Parathyroid adenoma (tissue), 2 donors: ENCODE measurements around the gene TLE6.

ENCODE experiments used
- H2AFZ ChIP-seq: fragments of 300-600 bp; sonication (generic); one replicate; pipeline ENCODE4 v1.7.0; 2017; ENCODE audit warnings: antibody characterized with exemption, mild to moderate bottlenecking
- H3K27ac ChIP-seq: fragments of 300-600 bp; sonication (generic); one replicate; pipeline ENCODE4 v1.7.0; 2017
- H3K27me3 ChIP-seq: fragments of 300-600 bp; sonication (generic); one replicate; pipeline ENCODE4 v1.7.0; 2017; ENCODE audit warnings: low read length; ENCODE audit not compliant: control insufficient read depth, insufficient read depth
- H3K36me3 ChIP-seq: fragments of 300-600 bp; sonication (generic); one replicate; pipeline ENCODE4 v1.7.0; 2017; ENCODE audit warnings: low read length; ENCODE audit not compliant: control insufficient read depth, insufficient read depth
- H3K4me1 ChIP-seq: fragments of 300-600 bp; sonication (generic); one replicate; pipeline ENCODE4 v1.7.0; 2017; ENCODE audit warnings: control low read depth
- H3K4me2 ChIP-seq: fragments of 300-600 bp; sonication (generic); one replicate; pipeline ENCODE4 v1.7.0; 2017; ENCODE audit warnings: low read length
- H3K4me3 ChIP-seq: fragments of 300-600 bp; sonication (generic); one replicate; pipeline ENCODE4 v1.7.0; 2017; ENCODE audit warnings: low read depth, low read length
- H3K79me2 ChIP-seq: fragments of 300-600 bp; sonication (generic); one replicate; pipeline ENCODE4 v1.7.0; 2017; ENCODE audit warnings: control low read depth
- H3K9ac ChIP-seq: fragments of 300-600 bp; sonication (generic); one replicate; pipeline ENCODE4 v1.7.0; 2017; ENCODE audit warnings: mild to moderate bottlenecking
- H3K9me3 ChIP-seq: fragments of 300-600 bp; sonication (generic); one replicate; pipeline ENCODE4 v1.7.0; 2017; ENCODE audit warnings: low read length; ENCODE audit not compliant: control insufficient read depth
- TF ChIP-seq, protein P1 (sequence below): fragments of 300-600 bp; sonication (generic); IDR thresholded peaks from one replicate; pipeline ENCODE4 v1.7.0; 2017; ENCODE audit warnings: antibody characterized with exemption, mild to moderate bottlenecking
- donor health status: primary hyperparathyroidism.

The TLE6 gene

DNA sequence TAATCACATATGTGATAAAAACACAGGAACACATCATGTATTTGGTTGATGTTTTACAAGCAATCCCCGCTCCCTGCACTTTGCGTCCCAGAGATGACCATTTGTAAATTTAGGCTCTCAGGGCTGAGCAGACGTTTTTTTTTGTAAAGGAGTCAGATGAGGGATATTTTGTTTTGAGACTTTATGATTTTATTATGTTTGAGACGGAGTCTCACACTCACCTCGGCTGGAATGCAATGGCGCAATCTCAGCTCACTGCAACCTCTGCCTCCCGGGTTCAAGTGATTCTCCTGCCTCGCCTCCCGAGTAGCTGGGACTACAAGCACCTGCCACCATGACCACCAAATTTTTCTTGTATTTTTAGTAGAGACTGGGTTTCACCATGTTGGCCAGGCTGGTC, 1.4 kb downstream of the TLE6 start:
- H3K4me1 ChIP-seq = peaks cover 42% of the 10 kb centered on the region
- H3K9me3 ChIP-seq = no peaks in the 10 kb centered on the region
- H3K79me2 ChIP-seq = no peaks in the 10 kb centered on the region
- H3K27me3 ChIP-seq = no peaks in the 10 kb centered on the region
- H3K36me3 ChIP-seq = no peaks in the 10 kb centered on the region
- peak overlapping the region; percentile 56 for H3K27ac ChIP-seq
- H3K4me3 ChIP-seq = no peak overlapping the region
- H2AFZ ChIP-seq = peak overlapping the region; percentile 55
- no peak overlapping the region for H3K4me2 ChIP-seq
- H3K9ac ChIP-seq = no peak overlapping the region
- TF ChIP-seq, protein P1, sequence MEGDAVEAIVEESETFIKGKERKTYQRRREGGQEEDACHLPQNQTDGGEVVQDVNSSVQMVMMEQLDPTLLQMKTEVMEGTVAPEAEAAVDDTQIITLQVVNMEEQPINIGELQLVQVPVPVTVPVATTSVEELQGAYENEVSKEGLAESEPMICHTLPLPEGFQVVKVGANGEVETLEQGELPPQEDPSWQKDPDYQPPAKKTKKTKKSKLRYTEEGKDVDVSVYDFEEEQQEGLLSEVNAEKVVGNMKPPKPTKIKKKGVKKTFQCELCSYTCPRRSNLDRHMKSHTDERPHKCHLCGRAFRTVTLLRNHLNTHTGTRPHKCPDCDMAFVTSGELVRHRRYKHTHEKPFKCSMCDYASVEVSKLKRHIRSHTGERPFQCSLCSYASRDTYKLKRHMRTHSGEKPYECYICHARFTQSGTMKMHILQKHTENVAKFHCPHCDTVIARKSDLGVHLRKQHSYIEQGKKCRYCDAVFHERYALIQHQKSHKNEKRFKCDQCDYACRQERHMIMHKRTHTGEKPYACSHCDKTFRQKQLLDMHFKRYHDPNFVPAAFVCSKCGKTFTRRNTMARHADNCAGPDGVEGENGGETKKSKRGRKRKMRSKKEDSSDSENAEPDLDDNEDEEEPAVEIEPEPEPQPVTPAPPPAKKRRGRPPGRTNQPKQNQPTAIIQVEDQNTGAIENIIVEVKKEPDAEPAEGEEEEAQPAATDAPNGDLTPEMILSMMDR = no peak

GRCh38 chr19:2981898-2982297, 4.5 kb downstream of the TLE6 start:
- H3K27ac ChIP-seq = peak overlapping the region; percentile 93
- H3K79me2 ChIP-seq = no peaks in the 10 kb centered on the region
- H3K36me3 ChIP-seq = no peaks in the 10 kb centered on the region
- H3K4me3 ChIP-seq = no peak overlapping the region
- no peaks in the 10 kb centered on the region for H3K27me3 ChIP-seq
- TF ChIP-seq, protein P1 = no peak
- H3K9ac ChIP-seq = no peak overlapping the region
- no peak overlapping the region for H3K4me2 ChIP-seq
- H3K9me3 ChIP-seq = no peaks in the 10 kb centered on the region
- no peak overlapping the region for H2AFZ ChIP-seq
- peaks cover 38% of the 10 kb centered on the region for H3K4me1 ChIP-seq

GRCh38 chr19:2982561-2982960, 5.2 kb downstream of the TLE6 start:
- Histone ChIP-seq H3K79me2 (no peaks in the 10 kb centered on the region), H3K4me1 (peaks cover 37% of the 10 kb centered on the region), H3K36me3 (no peaks in the 10 kb centered on the region), H3K27ac (peak overlapping the region; percentile 93), H3K27me3 (no peaks in the 10 kb centered on the region), H3K9ac (no peak overlapping the region), H3K4me2 (peak overlapping the region; percentile 92), H3K4me3 (peak overlapping the region; percentile 57), H2AFZ (peak overlapping the region; percentile 97), H3K9me3 (no peaks in the 10 kb centered on the region)
- TF ChIP-seq, protein P1 = no peak

GRCh38 chr19:2982983-2983350, 5.6 kb downstream of the TLE6 start:
- Histone ChIP-seq H3K9me3 (no peaks in the 10 kb centered on the region), H2AFZ (peak overlapping the region; percentile 97), H3K27ac (peak overlapping the region; percentile 93), H3K9ac (no peak overlapping the region), H3K4me2 (peak overlapping the region; percentile 92), H3K4me3 (peak overlapping the region; percentile 57), H3K79me2 (no peaks in the 10 kb centered on the region), H3K4me1 (peaks cover 33% of the 10 kb centered on the region), H3K27me3 (no peaks in the 10 kb centered on the region), H3K36me3 (no peaks in the 10 kb centered on the region)
- TF ChIP-seq, protein P1 = no peak
